GM23338 (cell line): Measurements from ENCODE around the gene RPL37A. TPM values are rescaled to one million over a fixed set of nuclear protein-coding genes. Genes with fewer than 3 reads are reported as not detected.

Experiments used
- ATAC-seq: fragments of 200-7000 bp; cut with Tn5 transposase; 3 replicates; pipeline ENCODE4 v1.9.1; 2020
- DNase-seq: peaks from one replicate; pipeline ENCODE4 v3.0.0-alpha.2; 2015; ENCODE audit warnings: low spot score
- H2AFZ ChIP-seq: fragments of 200-600 bp; sonication (generic); 2 replicates; pipeline ENCODE4 v1.8.0; 2016; ENCODE audit warnings: antibody characterized with exemption, mild to moderate bottlenecking, moderate library complexity
- H3F3A ChIP-seq: fragments of 200-600 bp; sonication (generic); replicated peaks from 2 replicates; pipeline ENCODE4 v1.8.0; 2017; ENCODE audit warnings: antibody characterized with exemption, mixed run types, low read depth
- H3K27ac ChIP-seq: fragments of 200-600 bp; sonication (generic); 2 replicates; pipeline ENCODE4 v1.6.1; 2016; ENCODE audit warnings: low read depth
- H3K27me3 ChIP-seq: fragments of 200-600 bp; sonication (generic); 2 replicates; pipeline ENCODE4 v1.8.0; 2016; ENCODE audit warnings: mild to moderate bottlenecking, mixed run types, moderate library complexity; ENCODE audit not compliant: insufficient read depth
- H3K36me3 ChIP-seq: fragments of 200-600 bp; sonication (generic); 2 replicates; pipeline ENCODE4 v1.8.0; 2016; ENCODE audit warnings: mild to moderate bottlenecking; ENCODE audit not compliant: insufficient read depth
- H3K4me1 ChIP-seq: fragments of 200-600 bp; sonication (generic); 2 replicates; pipeline ENCODE4 v1.8.0; 2016; ENCODE audit warnings: mild to moderate bottlenecking, moderate library complexity; ENCODE audit not compliant: insufficient read depth
- H3K4me2 ChIP-seq: fragments of 200-600 bp; sonication (generic); 2 replicates; pipeline ENCODE4 v1.7.1; 2017; ENCODE audit warnings: mixed run types
- H3K4me3 ChIP-seq: fragments of 200-600 bp; sonication (generic); 2 replicates; pipeline ENCODE4 v1.6.1; 2016; ENCODE audit warnings: mixed run types
- H3K79me2 ChIP-seq: fragments of 200-600 bp; sonication (generic); replicated peaks from 2 replicates; pipeline ENCODE4 v1.8.0; 2017; ENCODE audit warnings: mild to moderate bottlenecking; ENCODE audit not compliant: insufficient read depth
- H3K9me2 ChIP-seq: fragments of 200-600 bp; sonication (generic); 2 replicates; pipeline ENCODE4 v1.8.0; 2017; ENCODE audit not compliant: insufficient read depth
- H4K20me1 ChIP-seq: fragments of 200-600 bp; sonication (generic); replicated peaks from 2 replicates; pipeline ENCODE4 v1.8.0; 2017; ENCODE audit warnings: mild to moderate bottlenecking; ENCODE audit not compliant: insufficient read depth
- H3K27ac Mint-ChIP-seq: 2 replicates; pipeline ENCODE4 v1.8.0; 2020; ENCODE audit warnings: inconsistent platforms, mild to moderate bottlenecking, moderate library complexity, mixed read lengths
- H3K27me3 Mint-ChIP-seq: 3 replicates; pipeline ENCODE4 v1.8.0; 2022; ENCODE audit warnings: low read depth, mild to moderate bottlenecking, moderate library complexity, mixed read lengths, inconsistent platforms; ENCODE audit not compliant: insufficient read depth, poor library complexity
- H3K36me3 Mint-ChIP-seq: 3 replicates; pipeline ENCODE4 v1.8.0; 2021; ENCODE audit warnings: low read depth, mild to moderate bottlenecking, inconsistent platforms, moderate library complexity, mixed read lengths
- H3K4me1 Mint-ChIP-seq: 3 replicates; pipeline ENCODE4 v1.8.0; 2020; ENCODE audit warnings: mild to moderate bottlenecking, inconsistent platforms, mixed read lengths
- H3K4me3 Mint-ChIP-seq: 3 replicates; pipeline ENCODE4 v1.8.0; 2021; ENCODE audit warnings: moderate library complexity, mild to moderate bottlenecking, inconsistent platforms, mixed read lengths
- H3K9me3 Mint-ChIP-seq: 3 replicates; pipeline ENCODE4 v1.8.0; 2020; ENCODE audit warnings: moderate library complexity, mild to moderate bottlenecking, inconsistent platforms, mixed read lengths
- CREB1 ChIP-seq: fragments of 250-450 bp; sonication (Bioruptor Pico); IDR thresholded peaks from 2 replicates; pipeline ENCODE4 v1.5.0; 2020; ENCODE audit warnings: low read depth, mild to moderate bottlenecking, moderate library complexity
- CTCF ChIP-seq, 2 experiments: fragments of 200-600 bp in 1 of 2; sonication (generic) in 1 of 2; conservative IDR thresholded peaks; 2 replicates each; pipeline versions ENCODE4 v1.5.1 to v1.6.1; 2016 to 2017; ENCODE audit warnings: antibody characterized with exemption in 2 of 2, low read depth in 2 of 2, mild to moderate bottlenecking in 2 of 2, moderate library complexity in 1 of 2
- ETS1 ChIP-seq: IDR thresholded peaks from 2 replicates; pipeline ENCODE4 v1.6.1; 2016; ENCODE audit warnings: antibody characterized with exemption
- EZH2 ChIP-seq: fragments of 200-600 bp; sonication (generic); IDR thresholded peaks from one replicate; pipeline ENCODE4 v1.8.0; 2017; ENCODE audit warnings: antibody characterized with exemption, mild to moderate bottlenecking, low read depth; ENCODE audit not compliant: unreplicated experiment
- EZH2phosphoT487 ChIP-seq: fragments of 200-600 bp; sonication (generic); IDR thresholded peaks from one replicate; pipeline ENCODE4 v1.8.1; 2018; ENCODE audit warnings: antibody characterized with exemption; ENCODE audit not compliant: unreplicated experiment
- JUNB ChIP-seq: IDR thresholded peaks from one replicate; pipeline ENCODE4 v1.6.1; 2016; ENCODE audit warnings: antibody characterized with exemption; ENCODE audit not compliant: unreplicated experiment
- NANOG ChIP-seq: IDR thresholded peaks from 2 replicates; pipeline ENCODE4 v1.6.1; 2016; ENCODE audit warnings: antibody characterized with exemption, borderline replicate concordance
- POLR2AphosphoS5 ChIP-seq: IDR thresholded peaks from 2 replicates; pipeline ENCODE4 v1.6.1; 2016; ENCODE audit warnings: antibody characterized with exemption, low read depth
- REST ChIP-seq: IDR thresholded peaks from one replicate; pipeline ENCODE4 v1.6.1; 2018; ENCODE audit warnings: antibody characterized with exemption; ENCODE audit not compliant: unreplicated experiment
- STAT1 ChIP-seq: IDR thresholded peaks from one replicate; pipeline ENCODE4 v1.6.1; 2016; ENCODE audit warnings: antibody characterized with exemption; ENCODE audit not compliant: unreplicated experiment
- ZNF114 ChIP-seq: fragments of 250-450 bp; sonication (Bioruptor Pico); IDR thresholded peaks from 2 replicates; pipeline ENCODE4 v1.5.0; 2020; ENCODE audit warnings: mild to moderate bottlenecking, moderate library complexity
- ZNF331 ChIP-seq: fragments of 250-450 bp; sonication (Bioruptor Pico); IDR thresholded peaks from 2 replicates; pipeline ENCODE4 v1.5.0; 2020; ENCODE audit warnings: low read depth, mild to moderate bottlenecking, moderate library complexity
- ZNF462 ChIP-seq: fragments of 250-450 bp; sonication (Bioruptor Pico); IDR thresholded peaks from 2 replicates; pipeline ENCODE4 v1.5.0; 2020; ENCODE audit warnings: mild to moderate bottlenecking, moderate library complexity
- polyA plus RNA-seq: library from polyadenylated mRNA; unstranded; fragments of >200 nt; fragmentation: Nextera tagmentation; extraction: Ambion mirVana; gene quantifications from 2 replicates; pipeline ENCODE4 v1.2.1, GENCODE V29; 2016
- total RNA-seq: library from RNA; depleted of rRNA; stranded (reverse); fragments of >200 nt; shearing (Covaris generic); gene quantifications from 2 replicates; pipeline ENCODE4 v1.2.3, GENCODE V29; 2014

RPL37A gene
- total and polyA plus RNA-seq, 2 experiments from 2014 or later = 1,118 to 5,036 TPM

GRCh38 chr2:216532562-216532961 is 33.9 kb downstream of the RPL37A start:
- Histone ChIP-seq H3K9me2 (no peaks in the 10 kb centered on the region), H3K79me2 (no peaks in the 10 kb centered on the region), H3K27ac (no peak overlapping the region), H3K4me2 (no peak overlapping the region), H3K4me3 (no peak overlapping the region), H3K27me3 (no peaks in the 10 kb centered on the region), H3K4me1 (no peaks in the 10 kb centered on the region), H3K36me3 (no peaks in the 10 kb centered on the region), H2AFZ (no peak overlapping the region), H4K20me1 (no peaks in the 10 kb centered on the region), H3F3A (0 out of 2 replicates have a peak, but pooled peaks cover 4% of the 10 kb centered on the region)
- Mint-ChIP-seq H3K27ac (no peak overlapping the region), H3K27me3 (peaks cover 2% of the 10 kb centered on the region), H3K4me3 (no peak overlapping the region), H3K9me3 (no peaks in the 10 kb centered on the region), H3K36me3 (no peaks in the 10 kb centered on the region), H3K4me1 (peaks cover 14% of the 10 kb centered on the region; the same call in 2 of the 3 replicates)
- TF ChIP-seq ZNF462 (CRISPR knock-in tag) (no peak), ETS1 (no peak), JUNB (no peak), CTCF (conservative IDR thresholded peaks at IDR 0.05; ENCODE audit: low read depth in 2 of 2) (no peak), EZH2 (no peak), CREB1 (CRISPR knock-in tag) (no peak), POLR2AphosphoS5 (no peak), REST (no peak), NANOG (no peak), ZNF114 (CRISPR knock-in tag) (no peak), ZNF331 (CRISPR knock-in tag) (no peak), STAT1 (no peak), EZH2phosphoT487 (no peak)
- DNase-seq (no peak), ATAC-seq (no peak)
